ENCODE data around the gene CCDC184.

GRCh38 chr12:48157889-48158370 lies 25.5 kb upstream of the CCDC184 start:
- no peak for TF ChIP-seq CTCF (IDR thresholded peaks at IDR 0.05; ENCODE audit: borderline replicate concordance, extremely low read depth, low read length, poor library complexity, severe bottlenecking)
- TF ChIP-seq EZH2 (IDR thresholded peaks at IDR 0.05; ENCODE audit: borderline replicate concordance, low read depth, low read length, severe bottlenecking), result no peak
